WERI-Rb-1 (cell line): ENCODE data around the gene EMCN.
A peak's percentile ranks its signal among the peaks of the same experiment; 100 is the strongest.

Experiments used
- DNase-seq: peaks from one replicate; pipeline ENCODE4 v3.0.0-alpha.2; 2020
- H3K27ac ChIP-seq: fragments of 250-450 bp; sonication (Bioruptor Pico); 2 replicates; pipeline ENCODE4 v1.5.1; 2020; ENCODE audit warnings: mild to moderate bottlenecking, moderate library complexity
- H3K27me3 ChIP-seq: fragments of 250-450 bp; sonication (Bioruptor Pico); 2 replicates; pipeline ENCODE4 v1.5.1; 2021; ENCODE audit warnings: mild to moderate bottlenecking, low read depth, moderate library complexity; ENCODE audit not compliant: insufficient read depth, severe bottlenecking
- H3K36me3 ChIP-seq: fragments of 250-450 bp; sonication (Bioruptor Pico); 2 replicates; pipeline ENCODE4 v1.5.1; 2020; ENCODE audit warnings: mild to moderate bottlenecking, moderate library complexity
- H3K4me3 ChIP-seq: 2 replicates; pipeline ENCODE4 v1.5.1; 2011; ENCODE audit warnings: low read depth, mild to moderate bottlenecking, control low read depth, low read length
- H3K9me3 ChIP-seq: fragments of 250-450 bp; sonication (Bioruptor Pico); 2 replicates; pipeline ENCODE4 v1.5.1; 2021; ENCODE audit warnings: mild to moderate bottlenecking, moderate library complexity; ENCODE audit not compliant: severe bottlenecking
- CTCF ChIP-seq: IDR thresholded peaks from 2 replicates; pipeline ENCODE4 v1.5.1; 2011; ENCODE audit warnings: low read depth, mild to moderate bottlenecking, control low read depth, inconsistent platforms, low read length

EMCN gene

GRCh38 chr4:100508691-100509090, 9.1 kb downstream of the EMCN start:
- Histone ChIP-seq H3K9me3 (no peaks in the 10 kb centered on the region), H3K36me3 (no peaks in the 10 kb centered on the region), H3K27me3 (no peaks in the 10 kb centered on the region), H3K27ac (no peak overlapping the region), H3K4me3 (no peak overlapping the region)
- TF ChIP-seq CTCF: no peak
- DNase-seq: no peak

GRCh38 chr4:100504086-100504874, 13.5 kb downstream of the EMCN start:
- no peaks in the 10 kb centered on the region for H3K27me3 ChIP-seq
- DNase-seq: peak; percentile 42
- TF ChIP-seq CTCF: 0 out of 2 replicates have a peak, but pooled peaks have one; percentile 25

GRCh38 chr4:100497791-100498190, 20.0 kb downstream of the EMCN start:
- Histone ChIP-seq H3K27ac (no peak overlapping the region), H3K4me3 (no peak overlapping the region), H3K9me3 (no peaks in the 10 kb centered on the region), H3K36me3 (no peaks in the 10 kb centered on the region), H3K27me3 (no peaks in the 10 kb centered on the region)
- TF ChIP-seq CTCF: no peak
- DNase-seq: no peak

More at GRCh38 chr4:100504086-100504874, 13.5 kb downstream of the EMCN start:
- no peak overlapping the region for H3K4me3 ChIP-seq
- H3K36me3 ChIP-seq: no peaks in the 10 kb centered on the region
- H3K9me3 ChIP-seq: no peaks in the 10 kb centered on the region
- H3K27ac ChIP-seq: no peak overlapping the region

- Histone ChIP-seq H3K27ac (no peak overlapping the region), H3K36me3 (no peaks in the 10 kb centered on the region), H3K9me3 (peaks cover 10% of the 10 kb centered on the region), H3K4me3 (no peak overlapping the region), H3K27me3 (no peaks in the 10 kb centered on the region)
- no peak for TF ChIP-seq CTCF
- DNase-seq: no peak
Observed at GRCh38 chr4:100495074-100495473, 22.7 kb downstream of the EMCN start.

- Histone ChIP-seq H3K27me3 (no peaks in the 10 kb centered on the region), H3K36me3 (no peaks in the 10 kb centered on the region), H3K9me3 (peaks cover 10% of the 10 kb centered on the region), H3K27ac (no peak overlapping the region), H3K4me3 (no peak overlapping the region)
- no peak for TF ChIP-seq CTCF
- no peak for DNase-seq
Observed at GRCh38 chr4:100494166-100494565, 23.7 kb downstream of the EMCN start.

- DNase-seq: no peak
- TF ChIP-seq CTCF: no peak
- Histone ChIP-seq H3K27ac (no peak overlapping the region), H3K4me3 (no peak overlapping the region), H3K27me3 (no peaks in the 10 kb centered on the region), H3K9me3 (peaks cover 10% of the 10 kb centered on the region), H3K36me3 (no peaks in the 10 kb centered on the region)
Observed at GRCh38 chr4:100493756-100494155, 24.1 kb downstream of the EMCN start.
